K562 (cell line): ENCODE results near the gene TRAPPC4. TPM values are rescaled to one million over a fixed set of nuclear protein-coding genes. Genes with fewer than 3 reads are reported as not detected.

Experiments
- ATAC-seq: fragments of 200-7000 bp; cut with Tn5 transposase; 3 replicates; pipeline ENCODE4 v1.9.1; 2020; ENCODE audit warnings: moderate library complexity
- BruUV-seq: library from RNA; stranded (reverse); fragments of 400-500 nt; replicated peaks from 2 replicates; lab custom pipeline; 2021; lab: Mats Ljungman, UMichigan
- CTCF ChIA-PET: fragments of 300-600 bp; formaldehyde crosslinking; extraction: SDS; loops from one replicate; lab custom pipeline; 2021; ENCODE audit warnings: low intra/inter-chr PET ratio; lab: Yijun Ruan, JAX
- POLR2A ChIA-PET: fragments of 300-600, 350-650 bp; sonication (Branson Sonifier 250); formaldehyde crosslinking; extraction: SDS; loops from one replicate; lab custom pipeline; 2021; ENCODE audit warnings: antibody characterized with exemption, inconsistent platforms; lab: Yijun Ruan, JAX
- DNase-seq, 4 experiments: peaks; one replicate each; pipeline versions ENCODE4 v3.0.0 to v3.0.0-alpha.2; 2011 to 2018; ENCODE audit warnings: low spot score in 3 of 4, mixed read lengths in 3 of 4; ENCODE audit errors: extremely low read depth in 1 of 4
- FAIRE-seq: peaks from 2 replicates; lab custom pipeline; 2011; peaks lifted over from hg19 to GRCh38; lab: Jason Lieb, UNC
- H2AFZ ChIP-seq: 2 replicates; pipeline ENCODE4 v1.6.0; 2011; ENCODE audit warnings: low read depth, low read length, control low read depth, inconsistent platforms
- H3K27ac ChIP-seq: fragments of 200-600 bp; 3 replicates; pipeline ENCODE4 v1.8.0; 2011; ENCODE audit warnings: low read depth, mild to moderate bottlenecking, control low read depth, inconsistent platforms, low read length, moderate library complexity, mixed read lengths; ENCODE audit errors: extremely low read depth
- H3K27me3 ChIP-seq, 2 experiments: fragments of 300-600 bp in 1 of 2; 2 replicates in 1 of 2; 3 replicates in 1 of 2; pipeline versions ENCODE4 v1.6.0 to v1.8.0; 2011; ENCODE audit warnings: inconsistent platforms in 2 of 2, low read length in 2 of 2, mild to moderate bottlenecking in 1 of 2, mixed read lengths in 1 of 2, moderate library complexity in 1 of 2; ENCODE audit not compliant: control insufficient read depth in 2 of 2, insufficient read depth in 2 of 2
- H3K36me3 ChIP-seq: fragments of 300-600 bp; 3 replicates; pipeline ENCODE4 v1.8.0; 2011; ENCODE audit warnings: mild to moderate bottlenecking, low read length, inconsistent platforms; ENCODE audit not compliant: control insufficient read depth, insufficient read depth
- H3K4me1 ChIP-seq, 2 experiments: fragments of 200-600 bp in 1 of 2; replicated peaks in 1 of 2; 2 replicates in 1 of 2; 3 replicates in 1 of 2; pipeline versions ENCODE4 v1.5.1 to v1.8.0; 2011; ENCODE audit warnings: inconsistent platforms in 2 of 2, low read length in 2 of 2, mild to moderate bottlenecking in 1 of 2, mixed read lengths in 1 of 2, moderate library complexity in 1 of 2; ENCODE audit not compliant: control insufficient read depth in 2 of 2, insufficient read depth in 2 of 2
- H3K4me2 ChIP-seq: 2 replicates; pipeline ENCODE4 v1.6.1; 2011; ENCODE audit warnings: low read length, control low read depth, inconsistent platforms, mixed read lengths; ENCODE audit not compliant: insufficient read depth
- H3K4me3 ChIP-seq: fragments of 200-600 bp; sonication (generic), shearing (Covaris generic); 2 replicates; pipeline ENCODE4 v1.5.1; 2016; ENCODE audit warnings: control low read depth, inconsistent platforms
- H3K79me2 ChIP-seq: fragments of 200-600 bp; 3 replicates; pipeline ENCODE4 v1.8.0; 2011; ENCODE audit warnings: low read length, inconsistent platforms; ENCODE audit not compliant: control insufficient read depth, insufficient read depth
- H3K9ac ChIP-seq, 2 experiments: 2 replicates each; pipeline versions ENCODE4 v1.6.0 to v1.6.1; 2011; ENCODE audit warnings: low read depth in 2 of 2, low read length in 2 of 2, control low read depth in 1 of 2, inconsistent platforms in 1 of 2, mild to moderate bottlenecking in 1 of 2, mixed read lengths in 1 of 2; ENCODE audit not compliant: insufficient read depth in 1 of 2
- H3K9me1 ChIP-seq: one replicate; pipeline ENCODE4 v1.6.0; 2011; ENCODE audit warnings: inconsistent platforms, mild to moderate bottlenecking, low read length, moderate library complexity; ENCODE audit not compliant: control insufficient read depth, insufficient read depth
- H3K9me3 ChIP-seq: replicated peaks from 2 replicates; pipeline ENCODE4 v1.5.1; 2011; ENCODE audit warnings: low read depth, low read length, inconsistent platforms; ENCODE audit not compliant: control insufficient read depth, insufficient read depth
- H4K20me1 ChIP-seq: replicated peaks from 2 replicates; pipeline ENCODE4 v1.6.1; 2011; ENCODE audit warnings: low read length, inconsistent platforms, mixed read lengths; ENCODE audit not compliant: control insufficient read depth, insufficient read depth
- ATF7 ChIP-seq: fragments of 450-650 bp; IDR thresholded peaks from 2 replicates; pipeline ENCODE4 v1.7.1; 2014; ENCODE audit warnings: mild to moderate bottlenecking, moderate library complexity
- EWSR1 ChIP-seq: fragments of 450-650 bp; IDR thresholded peaks from 2 replicates; pipeline ENCODE4 v1.6.1; 2018; ENCODE audit warnings: borderline replicate concordance, mild to moderate bottlenecking, low read depth, moderate library complexity; ENCODE audit not compliant: partially characterized antibody
- ZNF316 ChIP-seq: fragments of 450-650 bp; IDR thresholded peaks from 2 replicates; pipeline ENCODE4 v1.6.1; 2016
- ZNF644 ChIP-seq: fragments of 200-800 bp; sonication (Bioruptor generic); IDR thresholded peaks from 2 replicates; pipeline ENCODE4 v1.6.1; 2016; ENCODE audit warnings: low read depth, missing genetic modification characterization, missing compliant biosample characterization
- WGBS: fragments of 100-300 bp; shearing (Covaris generic); methylation state at CpG from one replicate; pipeline ENCODE4 v1.1.6; 2016; ENCODE audit warnings: low coverage, mixed read lengths; ENCODE audit not compliant: insufficient coverage; ENCODE audit errors: missing lambda C conversion rate; 5-methylcytosine and 5-hydroxymethylcytosine counted together
- in situ Hi-C: fragments of 300-500 bp; cut with MboI; formaldehyde crosslinking; loops from 4 replicates; pipeline ENCODE4 v1.15.0; 2018; ENCODE audit warnings: inconsistent platforms, mixed read lengths
- intact Hi-C: fragments of 100-400 bp; cut with micrococcal nuclease; formaldehyde crosslinking; loops from 2 replicates; pipeline ENCODE4 v1.14.2; 2022
- polyA plus RNA-seq, 8 experiments: library from polyadenylated mRNA; depleted of rRNA in 4 of 8; stranded (reverse) in 5 of 8; unstranded in 3 of 8; fragments of >200 nt; fragmentation: Nextera tagmentation in 2 of 8; fragmentation: Illumina TruSeq in 1 of 8; extraction: Ambion mirVana in 2 of 8; extraction: Trizol in 1 of 8; gene quantifications; 2 replicates each; pipeline versions ENCODE4 v1.2.1 to v1.2.3, GENCODE V29; 2011 to 2014; ENCODE audit warnings: inconsistent platforms in 1 of 8, missing spikeins in 1 of 8
- total RNA-seq, 7 experiments: library from RNA; depleted of rRNA in 6 of 7; stranded (reverse); fragments of >200 nt in 6 of 7; fragmentation: Illumina TruSeq in 2 of 7; extraction: Trizol in 2 of 7; gene quantifications; 2 replicates each; pipeline versions ENCODE4 v1.2.1 to v1.2.3, GENCODE V29; 2011 to 2021; ENCODE audit warnings: low replicate concordance in 1 of 7

Gene TRAPPC4
- total and polyA plus RNA-seq, 9 of the 15 experiments (the other 6 are each of a cell fraction or from before 2014, with no cell fraction given) = 121 to 524 (median 142) TPM

DNA sequence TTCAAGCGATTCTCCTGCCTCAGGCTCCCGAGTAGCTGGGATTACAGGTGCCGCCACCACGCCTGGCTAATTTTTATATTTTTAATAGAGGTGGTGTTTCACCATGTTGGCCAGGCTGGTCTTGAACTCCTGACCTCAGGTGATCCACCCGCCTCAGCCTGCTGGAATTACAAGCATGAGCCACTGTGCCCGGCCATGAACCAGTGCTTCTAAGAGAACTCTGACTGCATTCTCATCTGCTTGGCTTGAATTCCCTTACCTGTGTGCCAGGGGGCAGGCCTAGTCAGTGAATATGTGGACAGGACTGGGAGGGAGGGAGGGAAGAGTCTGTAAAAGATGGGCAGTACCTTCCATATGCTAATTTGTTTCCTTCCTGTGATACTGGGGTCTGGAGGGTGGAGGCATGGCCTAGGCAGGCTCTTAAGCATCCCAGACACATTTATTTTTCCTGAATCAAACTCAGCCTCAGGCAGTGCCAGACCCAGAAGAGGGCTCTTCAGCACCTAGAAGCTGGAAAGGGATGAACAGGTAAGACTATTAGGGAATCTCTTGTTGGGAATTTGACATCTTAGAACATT is 7.0 kb upstream of the TRAPPC4 start:
- H3K4me1 ChIP-seq = peaks cover under 1 to 6% of the 10 kb centered on the region in 2 experiments; a peak in 3 of 5 replicates
- FAIRE-seq (no peak), ATAC-seq (no peak), DNase-seq (peak in 1 of 4 experiments; percentile 4)
- H3K27me3 ChIP-seq = no peaks in the 10 kb centered on the region
- no peak overlapping the region for H2AFZ ChIP-seq
- no TSS peak for BruUV-seq
- no peaks in the 10 kb centered on the region; the same call in 1 of the 2 replicates for H3K9me3 ChIP-seq
- no peak for TF ChIP-seq ZNF644 (tag)
- ChIA-PET CTCF (no interaction called here), POLR2A (interaction anchor here (0.6 to 5.9 kb wide), 4 partner anchors 14 to 102 kb away, joined by 3 to 33 read pairs (median 4); no protein-coding TSS in a partner anchor)
- H3K4me3 ChIP-seq = no peak overlapping the region
- H4K20me1 ChIP-seq = no peaks in the 10 kb centered on the region
- peaks cover 15% of the 10 kb centered on the region for H3K79me2 ChIP-seq
- no peaks in the 10 kb centered on the region for H3K9me1 ChIP-seq
- H3K4me2 ChIP-seq = no peak overlapping the region
- H3K9ac ChIP-seq = no peak overlapping the region
- peaks cover 63% of the 10 kb centered on the region for H3K36me3 ChIP-seq
- WGBS = 95% methylated on average over 6 of the region's 6 CpGs
- in situ Hi-C loops (no loop called here), intact Hi-C loops (no loop called here)
- H3K27ac ChIP-seq = no peak overlapping the region

- in situ Hi-C loops = no loop called here
- ATAC-seq (no peak), FAIRE-seq (no peak), DNase-seq (peak in 1 of 4 experiments; percentile 9)
- ChIA-PET POLR2A (interaction anchor here (1.0 to 5.9 kb wide), 3 partner anchors 9 to 16 kb away, joined by 3 to 33 read pairs (median 4); no protein-coding TSS in a partner anchor), CTCF (no interaction called here)
- H3K27ac ChIP-seq = no peak overlapping the region
- H4K20me1 ChIP-seq = no peaks in the 10 kb centered on the region
- WGBS = 78% methylated on average over 3 of the region's 3 CpGs
- H3K4me3 ChIP-seq = no peak overlapping the region
- H3K9me3 ChIP-seq = no peaks in the 10 kb centered on the region; the same call in 1 of the 2 replicates
- H3K79me2 ChIP-seq = peaks cover 26% of the 10 kb centered on the region
- TF ChIP-seq EWSR1 = no peak
- TF ChIP-seq ZNF316 = peak; percentile 47
- no peak for TF ChIP-seq ATF7
- no TSS peak for BruUV-seq
- intact Hi-C loops = no loop called here
- H3K9me1 ChIP-seq = no peaks in the 10 kb centered on the region
- H3K9ac ChIP-seq = no peak overlapping the region
- H3K36me3 ChIP-seq = peaks cover 69% of the 10 kb centered on the region
- no peak overlapping the region for H3K4me2 ChIP-seq
- H3K27me3 ChIP-seq = no peaks in the 10 kb centered on the region
- peaks cover 3 to 6% of the 10 kb centered on the region in 2 experiments; a peak in 3 of 5 replicates for H3K4me1 ChIP-seq
- H2AFZ ChIP-seq = no peak overlapping the region
Measured at GRCh38 chr11:119012629-119013170, 5.9 kb upstream of the TRAPPC4 start.
